Astrocyte (in vitro differentiated cells and primary cell): ENCODE measurements around the gene CSPG4. TPM values are rescaled to one million over a fixed set of nuclear protein-coding genes. Genes with fewer than 3 reads are reported as not detected.

Experiments
- DNase-seq: peaks from one replicate; pipeline ENCODE4 v3.0.0-alpha.2; 2010; ENCODE audit warnings: low read depth
- FAIRE-seq: peaks from 2 replicates; lab custom pipeline; 2011; peaks lifted over from hg19 to GRCh38; lab: Jason Lieb, UNC
- H2AFZ ChIP-seq: 2 replicates; pipeline ENCODE4 v1.6.0; 2012; ENCODE audit warnings: low read depth, low read length, inconsistent platforms
- H3K27ac ChIP-seq: 2 replicates; pipeline ENCODE4 v1.5.1; 2011; ENCODE audit warnings: low read depth, low read length, inconsistent platforms
- H3K27me3 ChIP-seq: 2 replicates; pipeline ENCODE4 v1.6.0; 2011; ENCODE audit warnings: low read length, inconsistent platforms; ENCODE audit not compliant: insufficient read depth
- H3K36me3 ChIP-seq: 2 replicates; pipeline ENCODE4 v1.5.1; 2011; ENCODE audit warnings: low read length, inconsistent platforms; ENCODE audit not compliant: insufficient read depth
- H3K4me1 ChIP-seq: 2 replicates; pipeline ENCODE4 v1.5.1; 2011; ENCODE audit warnings: low read length, inconsistent platforms; ENCODE audit not compliant: insufficient read depth
- H3K4me2 ChIP-seq: 2 replicates; pipeline ENCODE4 v1.6.0; 2012; ENCODE audit warnings: low read length, inconsistent platforms
- H3K4me3 ChIP-seq: 2 replicates; pipeline ENCODE4 v1.5.1; 2011; ENCODE audit warnings: low read depth, mild to moderate bottlenecking, low read length, inconsistent platforms; ENCODE audit not compliant: insufficient read depth
- H3K79me2 ChIP-seq: 2 replicates; pipeline ENCODE4 v1.6.0; 2012; ENCODE audit warnings: mild to moderate bottlenecking, low read length, inconsistent platforms; ENCODE audit not compliant: insufficient read depth
- H3K9ac ChIP-seq: 2 replicates; pipeline ENCODE4 v1.6.0; 2012; ENCODE audit warnings: mild to moderate bottlenecking, low read length, inconsistent platforms
- H3K9me3 ChIP-seq: 2 replicates; pipeline ENCODE4 v1.5.1; 2012; ENCODE audit warnings: low read depth, mild to moderate bottlenecking, low read length, inconsistent platforms; ENCODE audit not compliant: insufficient read depth
- H4K20me1 ChIP-seq: 2 replicates; pipeline ENCODE4 v1.6.0; 2012; ENCODE audit warnings: low read length, inconsistent platforms; ENCODE audit not compliant: insufficient read depth
- H3K27ac Mint-ChIP-seq: one replicate; pipeline ENCODE4 v1.8.0; 2021; ENCODE audit warnings: mild to moderate bottlenecking, mixed read lengths; ENCODE audit not compliant: unreplicated experiment
- H3K27me3 Mint-ChIP-seq: one replicate; pipeline ENCODE4 v1.8.0; 2021; ENCODE audit warnings: low read depth, mixed read lengths; ENCODE audit not compliant: unreplicated experiment
- H3K36me3 Mint-ChIP-seq: one replicate; pipeline ENCODE4 v1.8.0; 2021; ENCODE audit warnings: low read depth, mixed read lengths; ENCODE audit not compliant: unreplicated experiment
- H3K4me1 Mint-ChIP-seq: one replicate; pipeline ENCODE4 v1.8.0; 2021; ENCODE audit warnings: low read depth, mixed read lengths; ENCODE audit not compliant: unreplicated experiment
- H3K4me3 Mint-ChIP-seq: one replicate; pipeline ENCODE4 v1.8.0; 2021; ENCODE audit warnings: mild to moderate bottlenecking, moderate library complexity, mixed read lengths; ENCODE audit not compliant: unreplicated experiment
- H3K9me3 Mint-ChIP-seq: one replicate; pipeline ENCODE4 v1.8.0; 2021; ENCODE audit warnings: mild to moderate bottlenecking, mixed read lengths; ENCODE audit not compliant: unreplicated experiment
- EZH2 ChIP-seq: IDR thresholded peaks from 2 replicates; pipeline ENCODE4 v1.6.1; 2012; ENCODE audit warnings: mild to moderate bottlenecking, low read length, inconsistent platforms; ENCODE audit not compliant: insufficient read depth
- total RNA-seq: library from RNA; stranded (reverse); gene quantifications from 2 replicates; pipeline ENCODE4 v1.2.1, GENCODE V29; 2021
- TF ChIP-seq, protein P1 (sequence below): IDR thresholded peaks from 2 replicates; pipeline ENCODE4 v1.5.1; 2011; ENCODE audit warnings: low read depth, mild to moderate bottlenecking, inconsistent platforms, low read length, moderate library complexity; ENCODE audit not compliant: insufficient read depth

CSPG4 gene
- total RNA-seq, 1 donor from 2014 or later = 26.9 TPM

DNA sequence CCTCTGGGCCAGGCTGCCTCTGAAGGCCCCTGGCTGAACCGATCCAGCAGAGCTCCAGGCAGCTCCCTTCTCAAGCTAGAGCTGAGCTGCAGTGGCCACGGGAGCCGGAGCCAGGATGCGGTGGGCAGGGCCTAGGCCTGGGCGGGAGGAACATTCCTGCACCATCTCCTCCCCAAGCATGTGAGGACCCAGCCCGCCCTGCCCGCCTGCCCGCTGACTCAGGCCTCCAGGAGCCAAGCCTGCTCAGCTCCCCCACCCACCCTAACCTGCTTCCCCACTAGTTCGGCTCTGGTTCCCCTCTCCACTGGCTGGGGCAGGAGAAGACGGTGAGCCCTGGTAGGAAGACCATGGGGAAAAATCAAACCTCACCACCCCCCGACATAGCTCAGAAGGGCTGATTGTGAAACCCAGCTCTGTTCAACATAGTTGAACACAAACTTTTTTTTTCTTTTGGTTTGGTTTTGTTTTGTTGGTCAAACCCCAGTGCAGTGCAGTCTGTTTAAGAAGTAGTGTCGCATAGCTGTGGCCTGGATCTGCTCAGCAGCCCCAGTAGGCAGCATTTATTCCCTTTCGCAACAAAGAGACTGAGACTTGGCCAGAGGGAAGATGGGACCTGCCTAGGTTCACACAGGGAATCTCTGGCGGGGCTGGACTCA is 51.4 kb downstream of the CSPG4 start:
- peak overlapping the region; percentile 82 for H3K9ac ChIP-seq
- TF ChIP-seq, protein P1, sequence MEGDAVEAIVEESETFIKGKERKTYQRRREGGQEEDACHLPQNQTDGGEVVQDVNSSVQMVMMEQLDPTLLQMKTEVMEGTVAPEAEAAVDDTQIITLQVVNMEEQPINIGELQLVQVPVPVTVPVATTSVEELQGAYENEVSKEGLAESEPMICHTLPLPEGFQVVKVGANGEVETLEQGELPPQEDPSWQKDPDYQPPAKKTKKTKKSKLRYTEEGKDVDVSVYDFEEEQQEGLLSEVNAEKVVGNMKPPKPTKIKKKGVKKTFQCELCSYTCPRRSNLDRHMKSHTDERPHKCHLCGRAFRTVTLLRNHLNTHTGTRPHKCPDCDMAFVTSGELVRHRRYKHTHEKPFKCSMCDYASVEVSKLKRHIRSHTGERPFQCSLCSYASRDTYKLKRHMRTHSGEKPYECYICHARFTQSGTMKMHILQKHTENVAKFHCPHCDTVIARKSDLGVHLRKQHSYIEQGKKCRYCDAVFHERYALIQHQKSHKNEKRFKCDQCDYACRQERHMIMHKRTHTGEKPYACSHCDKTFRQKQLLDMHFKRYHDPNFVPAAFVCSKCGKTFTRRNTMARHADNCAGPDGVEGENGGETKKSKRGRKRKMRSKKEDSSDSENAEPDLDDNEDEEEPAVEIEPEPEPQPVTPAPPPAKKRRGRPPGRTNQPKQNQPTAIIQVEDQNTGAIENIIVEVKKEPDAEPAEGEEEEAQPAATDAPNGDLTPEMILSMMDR = no peak
- no peak for TF ChIP-seq EZH2
- no peaks in the 10 kb centered on the region for H3K36me3 ChIP-seq
- H3K4me1 ChIP-seq = peaks cover 29% of the 10 kb centered on the region
- no peaks in the 10 kb centered on the region for H3K9me3 Mint-ChIP-seq
- peak overlapping the region; percentile 96 for H3K27ac ChIP-seq
- H3K27me3 ChIP-seq = no peaks in the 10 kb centered on the region
- peak overlapping the region; percentile 65 for H3K4me2 ChIP-seq
- DNase-seq = peak; percentile 91
- peak overlapping the region; percentile 97 for H3K27ac Mint-ChIP-seq
- H3K4me3 ChIP-seq = no peak overlapping the region
- H3K4me3 Mint-ChIP-seq = no peak overlapping the region
- H3K27me3 Mint-ChIP-seq = no peaks in the 10 kb centered on the region
- H3K36me3 Mint-ChIP-seq = peaks cover 17% of the 10 kb centered on the region
- no peaks in the 10 kb centered on the region for H3K9me3 ChIP-seq
- peaks cover 30% of the 10 kb centered on the region for H3K79me2 ChIP-seq
- no peak for FAIRE-seq
- peaks cover 26% of the 10 kb centered on the region for H4K20me1 ChIP-seq
- peaks cover 18% of the 10 kb centered on the region for H3K4me1 Mint-ChIP-seq
- H2AFZ ChIP-seq = no peak overlapping the region

DNA sequence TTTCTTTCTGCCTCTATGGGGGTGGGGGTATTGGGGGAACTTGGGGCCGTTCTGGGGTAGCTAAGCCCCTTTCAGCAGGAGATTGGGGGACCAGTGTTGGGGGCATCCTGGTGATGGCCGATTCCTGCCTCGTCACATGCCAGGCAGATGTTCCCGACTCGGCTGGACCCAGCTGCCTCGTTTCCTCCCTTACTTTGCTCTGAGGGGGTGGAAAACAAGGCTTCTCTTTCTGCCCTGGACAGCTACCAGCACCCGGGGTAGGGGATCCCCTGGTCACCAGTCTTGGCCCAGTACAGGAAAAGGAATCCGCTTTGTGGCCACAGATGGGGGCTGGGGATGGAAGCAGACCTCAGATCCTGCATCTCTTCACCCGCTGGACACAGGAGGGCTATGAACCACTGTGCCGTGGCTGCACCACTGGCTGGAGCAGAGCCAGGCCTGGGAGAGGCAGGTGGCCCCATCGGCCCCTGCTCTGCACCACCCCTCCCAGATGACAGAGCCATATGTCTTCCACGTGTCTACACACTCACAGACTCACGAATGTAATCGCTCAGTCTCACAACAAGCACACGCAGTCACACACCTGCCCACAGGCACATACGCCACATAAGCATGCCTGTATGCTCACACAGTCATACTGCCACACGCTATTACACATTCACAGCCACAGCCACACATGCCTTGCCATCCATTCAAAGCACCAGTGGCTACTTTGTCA is 52.6 kb downstream of the CSPG4 start:
- Mint-ChIP-seq H3K9me3 (no peaks in the 10 kb centered on the region), H3K36me3 (peaks cover 19% of the 10 kb centered on the region), H3K27me3 (no peaks in the 10 kb centered on the region), H3K4me3 (no peak overlapping the region), H3K27ac (no peak overlapping the region), H3K4me1 (peaks cover 19% of the 10 kb centered on the region)
- H3K27me3 ChIP-seq = no peaks in the 10 kb centered on the region
- H3K9ac ChIP-seq = peak overlapping the region; percentile 72
- no peak for FAIRE-seq
- H3K4me2 ChIP-seq = peak overlapping the region; percentile 61
- H3K4me1 ChIP-seq = peaks cover 20% of the 10 kb centered on the region
- H3K9me3 ChIP-seq = no peaks in the 10 kb centered on the region
- peaks cover 37% of the 10 kb centered on the region for H4K20me1 ChIP-seq
- H3K36me3 ChIP-seq = peaks cover 4% of the 10 kb centered on the region
- TF ChIP-seq, protein P1 = no peak
- no peak for TF ChIP-seq EZH2
- no peak overlapping the region for H3K4me3 ChIP-seq
- H3K27ac ChIP-seq = peak overlapping the region; percentile 96
- H2AFZ ChIP-seq = no peak overlapping the region
- H3K79me2 ChIP-seq = peaks cover 41% of the 10 kb centered on the region
- DNase-seq = peak; percentile 16
